ENCODE results near the gene RELN. TPM values are rescaled to one million over a fixed set of nuclear protein-coding genes. Genes with fewer than 3 reads are reported as not detected.

RELN gene
- total and polyA plus RNA-seq, 10 of the 15 experiments (the other 5 are each of a cell fraction or from before 2014, with no cell fraction given): 0.11 to 0.21 TPM; not detected in 8

DNA sequence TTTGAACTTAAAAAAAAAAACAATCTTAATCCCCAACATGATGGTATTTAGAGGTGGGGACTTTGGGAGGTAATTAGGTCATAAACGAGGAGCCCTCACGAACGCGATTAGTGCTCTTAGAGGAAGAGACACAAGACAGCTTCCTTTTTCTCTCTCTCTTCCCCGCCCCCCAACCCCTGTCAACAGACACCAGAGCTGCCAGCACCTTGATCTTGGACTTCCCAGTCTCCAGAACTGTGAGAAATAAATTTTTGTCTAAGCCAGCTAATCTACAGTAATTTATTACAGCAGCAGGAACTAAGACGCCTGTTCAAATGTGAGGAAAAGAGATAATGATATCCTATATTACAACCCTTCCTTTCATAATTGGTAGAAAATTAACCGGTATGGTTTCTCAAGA lies 40.1 kb downstream of the RELN start:
- Histone ChIP-seq H3K9ac (ENCODE audit: control insufficient read depth, insufficient read depth, low read length) (no peak overlapping the region), H3K36me3 (ENCODE audit: control insufficient read depth in 2 of 2, insufficient read depth in 2 of 2, low read length in 1 of 2) (no peaks in the 10 kb centered on the region), H2AFZ (ENCODE audit: control insufficient read depth, low read depth, low read length) (no peak overlapping the region), H3K9me3 (replicated peaks; ENCODE audit: control insufficient read depth, insufficient read depth, low read length) (no peaks in the 10 kb centered on the region), H3K4me1 (ENCODE audit: control insufficient read depth, insufficient read depth, low read length) (no peaks in the 10 kb centered on the region), H3K79me2 (ENCODE audit: control insufficient read depth, insufficient read depth, low read length) (no peaks in the 10 kb centered on the region), H3K27ac (ENCODE audit: control insufficient read depth, insufficient read depth) (no peak overlapping the region), H3K4me2 (ENCODE audit: control insufficient read depth, insufficient read depth) (no peak overlapping the region), H4K20me1 (ENCODE audit: control insufficient read depth, insufficient read depth) (no peaks in the 10 kb centered on the region), H3K4me3 (no peak overlapping the region), H3K27me3 (replicated peaks in 1 of 2; ENCODE audit: control insufficient read depth in 2 of 2, insufficient read depth in 2 of 2, low read length in 1 of 2) (no peaks in the 10 kb centered on the region)
- ChIA-PET RAD21 (ENCODE audit: unreplicated experiment) (no interaction called here), POLR2A (no interaction called here), CTCF (no interaction called here), SMC1A (ENCODE audit: uncharacterized antibody, unreplicated experiment) (no interaction called here)
- ATAC-seq (no peak), FAIRE-seq (no peak), DNase-seq (ENCODE audit: low read depth, low spot score) (no peak)
- WGBS (ENCODE audit: insufficient coverage, insufficient replicate concordance, low lambda C conversion rate, missing lambda C conversion rate): 23% methylated on average over 7 of the region's 7 CpGs
- intact Hi-C loops (cut with micrococcal nuclease; ENCODE audit: unreplicated experiment): no loop called here
- in situ Hi-C loops (cut with MboI): no loop called here
- no TSS peak for BruUV-seq (replicated peaks)
- TF ChIP-seq CEBPB (IDR thresholded peaks at IDR 0.05; ENCODE audit: borderline replicate concordance in 1 of 2, low read depth in 2 of 2, low read length in 2 of 2) (no peak), CHD4 (IDR thresholded peaks at IDR 0.05) (no peak), ZNF217 (IDR thresholded peaks at IDR 0.05) (no peak), IRF4 (IDR thresholded peaks at IDR 0.05; ENCODE audit: low read depth, low read length) (no peak), DPF2 (IDR thresholded peaks at IDR 0.05) (no peak), NFYA (IDR thresholded peaks at IDR 0.05; ENCODE audit: borderline replicate concordance, low read depth, low read length) (no peak), STAT3 (IDR thresholded peaks at IDR 0.05; ENCODE audit: low read depth, low read length) (no peak), POLR2A (IDR thresholded peaks at IDR 0.05; ENCODE audit: low read depth, low read length) (no peak), FOXK2 (IDR thresholded peaks at IDR 0.05) (no peak), ZBTB40 (IDR thresholded peaks at IDR 0.05; ENCODE audit: borderline replicate concordance) (no peak), CHD1 (IDR thresholded peaks at IDR 0.05; ENCODE audit: low read depth, low read length) (no peak), GATAD2B (conservative IDR thresholded peaks at IDR 0.05; ENCODE audit: low read depth) (no peak), RCOR1 (conservative IDR thresholded peaks at IDR 0.05; ENCODE audit: low read depth, low read length) (no peak), YY1 (IDR thresholded peaks at IDR 0.05; ENCODE audit: low read depth, low read length) (no peak)
- TF ChIP-seq, protein P1, sequence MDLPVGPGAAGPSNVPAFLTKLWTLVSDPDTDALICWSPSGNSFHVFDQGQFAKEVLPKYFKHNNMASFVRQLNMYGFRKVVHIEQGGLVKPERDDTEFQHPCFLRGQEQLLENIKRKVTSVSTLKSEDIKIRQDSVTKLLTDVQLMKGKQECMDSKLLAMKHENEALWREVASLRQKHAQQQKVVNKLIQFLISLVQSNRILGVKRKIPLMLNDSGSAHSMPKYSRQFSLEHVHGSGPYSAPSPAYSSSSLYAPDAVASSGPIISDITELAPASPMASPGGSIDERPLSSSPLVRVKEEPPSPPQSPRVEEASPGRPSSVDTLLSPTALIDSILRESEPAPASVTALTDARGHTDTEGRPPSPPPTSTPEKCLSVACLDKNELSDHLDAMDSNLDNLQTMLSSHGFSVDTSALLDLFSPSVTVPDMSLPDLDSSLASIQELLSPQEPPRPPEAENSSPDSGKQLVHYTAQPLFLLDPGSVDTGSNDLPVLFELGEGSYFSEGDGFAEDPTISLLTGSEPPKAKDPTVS (IDR thresholded peaks at IDR 0.05; ENCODE audit: low read depth, low read length): no peak
- TF ChIP-seq, protein P2, sequence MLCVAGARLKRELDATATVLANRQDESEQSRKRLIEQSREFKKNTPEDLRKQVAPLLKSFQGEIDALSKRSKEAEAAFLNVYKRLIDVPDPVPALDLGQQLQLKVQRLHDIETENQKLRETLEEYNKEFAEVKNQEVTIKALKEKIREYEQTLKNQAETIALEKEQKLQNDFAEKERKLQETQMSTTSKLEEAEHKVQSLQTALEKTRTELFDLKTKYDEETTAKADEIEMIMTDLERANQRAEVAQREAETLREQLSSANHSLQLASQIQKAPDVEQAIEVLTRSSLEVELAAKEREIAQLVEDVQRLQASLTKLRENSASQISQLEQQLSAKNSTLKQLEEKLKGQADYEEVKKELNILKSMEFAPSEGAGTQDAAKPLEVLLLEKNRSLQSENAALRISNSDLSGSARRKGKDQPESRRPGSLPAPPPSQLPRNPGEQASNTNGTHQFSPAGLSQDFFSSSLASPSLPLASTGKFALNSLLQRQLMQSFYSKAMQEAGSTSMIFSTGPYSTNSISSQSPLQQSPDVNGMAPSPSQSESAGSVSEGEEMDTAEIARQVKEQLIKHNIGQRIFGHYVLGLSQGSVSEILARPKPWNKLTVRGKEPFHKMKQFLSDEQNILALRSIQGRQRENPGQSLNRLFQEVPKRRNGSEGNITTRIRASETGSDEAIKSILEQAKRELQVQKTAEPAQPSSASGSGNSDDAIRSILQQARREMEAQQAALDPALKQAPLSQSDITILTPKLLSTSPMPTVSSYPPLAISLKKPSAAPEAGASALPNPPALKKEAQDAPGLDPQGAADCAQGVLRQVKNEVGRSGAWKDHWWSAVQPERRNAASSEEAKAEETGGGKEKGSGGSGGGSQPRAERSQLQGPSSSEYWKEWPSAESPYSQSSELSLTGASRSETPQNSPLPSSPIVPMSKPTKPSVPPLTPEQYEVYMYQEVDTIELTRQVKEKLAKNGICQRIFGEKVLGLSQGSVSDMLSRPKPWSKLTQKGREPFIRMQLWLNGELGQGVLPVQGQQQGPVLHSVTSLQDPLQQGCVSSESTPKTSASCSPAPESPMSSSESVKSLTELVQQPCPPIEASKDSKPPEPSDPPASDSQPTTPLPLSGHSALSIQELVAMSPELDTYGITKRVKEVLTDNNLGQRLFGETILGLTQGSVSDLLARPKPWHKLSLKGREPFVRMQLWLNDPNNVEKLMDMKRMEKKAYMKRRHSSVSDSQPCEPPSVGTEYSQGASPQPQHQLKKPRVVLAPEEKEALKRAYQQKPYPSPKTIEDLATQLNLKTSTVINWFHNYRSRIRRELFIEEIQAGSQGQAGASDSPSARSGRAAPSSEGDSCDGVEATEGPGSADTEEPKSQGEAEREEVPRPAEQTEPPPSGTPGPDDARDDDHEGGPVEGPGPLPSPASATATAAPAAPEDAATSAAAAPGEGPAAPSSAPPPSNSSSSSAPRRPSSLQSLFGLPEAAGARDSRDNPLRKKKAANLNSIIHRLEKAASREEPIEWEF (IDR thresholded peaks at IDR 0.05; ENCODE audit: insufficient replicate concordance, low read depth, low read length): no peak

All from GM12878 (cell line).